Measurements from ENCODE around the gene TMC5. TPM values are rescaled to one million over a fixed set of nuclear protein-coding genes. Genes with fewer than 3 reads are reported as not detected.

Gene TMC5
- total and polyA plus RNA-seq, 2 of the 13 experiments (the other 11 are each of a cell fraction or from before 2014, with no cell fraction given): 0.09 to 0.41 TPM

DNA sequence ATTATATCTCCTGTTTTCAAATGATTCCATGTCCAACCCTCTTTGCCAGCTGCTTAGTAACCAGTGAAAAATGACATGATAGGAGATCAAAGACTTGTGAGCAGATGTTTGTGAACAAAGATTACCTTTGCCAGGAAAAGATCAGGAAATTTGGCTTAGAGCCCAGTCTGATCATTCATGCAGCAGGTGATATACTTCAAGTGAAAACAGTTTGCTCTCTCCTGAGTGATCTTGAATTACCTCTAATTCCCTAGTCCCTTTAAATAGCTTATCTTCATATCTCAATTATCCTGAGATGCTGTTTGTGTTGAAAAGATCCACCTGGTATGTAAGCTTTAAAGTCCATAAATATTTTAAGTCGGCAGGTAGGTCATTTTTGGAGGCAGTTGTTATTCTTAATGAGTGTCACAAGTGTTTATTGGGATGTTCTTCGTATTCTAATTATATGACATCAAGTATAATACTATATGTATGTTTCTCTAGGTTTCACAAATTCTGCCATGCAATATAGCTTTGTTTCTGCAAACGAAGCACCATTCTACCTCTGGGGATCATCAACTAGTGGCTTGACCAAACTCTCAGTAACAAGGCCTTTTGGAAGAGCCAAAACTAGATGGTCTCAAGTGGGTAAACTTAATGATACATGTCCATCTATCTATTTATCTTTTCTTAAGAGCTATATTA is 124.6 kb downstream of the TMC5 start (continued):
- TF ChIP-seq, protein P1, sequence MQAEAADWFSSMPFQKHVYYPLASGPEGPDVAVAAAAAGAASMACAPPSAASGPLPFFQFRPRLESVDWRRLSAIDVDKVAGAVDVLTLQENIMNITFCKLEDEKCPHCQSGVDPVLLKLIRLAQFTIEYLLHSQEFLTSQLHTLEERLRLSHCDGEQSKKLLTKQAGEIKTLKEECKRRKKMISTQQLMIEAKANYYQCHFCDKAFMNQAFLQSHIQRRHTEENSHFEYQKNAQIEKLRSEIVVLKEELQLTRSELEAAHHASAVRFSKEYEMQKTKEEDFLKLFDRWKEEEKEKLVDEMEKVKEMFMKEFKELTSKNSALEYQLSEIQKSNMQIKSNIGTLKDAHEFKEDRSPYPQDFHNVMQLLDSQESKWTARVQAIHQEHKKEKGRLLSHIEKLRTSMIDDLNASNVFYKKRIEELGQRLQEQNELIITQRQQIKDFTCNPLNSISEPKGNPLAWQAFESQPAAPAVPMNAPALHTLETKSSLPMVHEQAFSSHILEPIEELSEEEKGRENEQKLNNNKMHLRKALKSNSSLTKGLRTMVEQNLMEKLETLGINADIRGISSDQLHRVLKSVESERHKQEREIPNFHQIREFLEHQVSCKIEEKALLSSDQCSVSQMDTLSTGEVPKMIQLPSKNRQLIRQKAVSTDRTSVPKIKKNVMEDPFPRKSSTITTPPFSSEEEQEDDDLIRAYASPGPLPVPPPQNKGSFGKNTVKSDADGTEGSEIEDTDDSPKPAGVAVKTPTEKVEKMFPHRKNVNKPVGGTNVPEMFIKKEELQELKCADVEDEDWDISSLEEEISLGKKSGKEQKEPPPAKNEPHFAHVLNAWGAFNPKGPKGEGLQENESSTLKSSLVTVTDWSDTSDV (CRISPR knock-in tag; IDR thresholded peaks at IDR 0.05): no peak
- TF ChIP-seq DNMT3B (CRISPR knock-in tag; conservative IDR thresholded peaks at IDR 0.05) (peak; percentile 94), ZNF383 (CRISPR knock-in tag; IDR thresholded peaks at IDR 0.05; ENCODE audit: borderline replicate concordance) (no peak), ZNF746 (CRISPR knock-in tag; IDR thresholded peaks at IDR 0.05) (no peak), ZNF335 (CRISPR knock-in tag; IDR thresholded peaks at IDR 0.05) (peak; percentile 87; the same call in 1 of the 2 replicates), CENPX (CRISPR knock-in tag; IDR thresholded peaks at IDR 0.05) (no peak), ZNF160 (CRISPR knock-in tag; IDR thresholded peaks at IDR 0.05) (no peak), SAP130 (CRISPR knock-in tag; IDR thresholded peaks at IDR 0.05; ENCODE audit: low read depth) (peak; percentile 95), SRSF9 (IDR thresholded peaks at IDR 0.05; ENCODE audit: borderline replicate concordance, insufficient read depth, low read depth, low read length, poor library complexity, severe bottlenecking) (no peak), ZNF326 (CRISPR knock-in tag; IDR thresholded peaks at IDR 0.05; ENCODE audit: borderline replicate concordance) (no peak), ZFAT (CRISPR knock-in tag; conservative IDR thresholded peaks at IDR 0.05) (no peak), TCF12 (IDR thresholded peaks at IDR 0.05) (no peak), TCF12 (CRISPR knock-in tag; IDR thresholded peaks at IDR 0.05) (no peak; the same call in 1 of the 2 replicates)
- TF ChIP-seq, protein P2, sequence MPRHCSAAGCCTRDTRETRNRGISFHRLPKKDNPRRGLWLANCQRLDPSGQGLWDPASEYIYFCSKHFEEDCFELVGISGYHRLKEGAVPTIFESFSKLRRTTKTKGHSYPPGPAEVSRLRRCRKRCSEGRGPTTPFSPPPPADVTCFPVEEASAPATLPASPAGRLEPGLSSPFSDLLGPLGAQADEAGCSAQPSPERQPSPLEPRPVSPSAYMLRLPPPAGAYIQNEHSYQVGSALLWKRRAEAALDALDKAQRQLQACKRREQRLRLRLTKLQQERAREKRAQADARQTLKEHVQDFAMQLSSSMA (CRISPR knock-in tag; IDR thresholded peaks at IDR 0.05): no peak
- TF ChIP-seq, protein P3, sequence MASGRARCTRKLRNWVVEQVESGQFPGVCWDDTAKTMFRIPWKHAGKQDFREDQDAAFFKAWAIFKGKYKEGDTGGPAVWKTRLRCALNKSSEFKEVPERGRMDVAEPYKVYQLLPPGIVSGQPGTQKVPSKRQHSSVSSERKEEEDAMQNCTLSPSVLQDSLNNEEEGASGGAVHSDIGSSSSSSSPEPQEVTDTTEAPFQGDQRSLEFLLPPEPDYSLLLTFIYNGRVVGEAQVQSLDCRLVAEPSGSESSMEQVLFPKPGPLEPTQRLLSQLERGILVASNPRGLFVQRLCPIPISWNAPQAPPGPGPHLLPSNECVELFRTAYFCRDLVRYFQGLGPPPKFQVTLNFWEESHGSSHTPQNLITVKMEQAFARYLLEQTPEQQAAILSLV (CRISPR knock-in tag; IDR thresholded peaks at IDR 0.05; ENCODE audit: borderline replicate concordance): no peak
- TF ChIP-seq, protein P4, sequence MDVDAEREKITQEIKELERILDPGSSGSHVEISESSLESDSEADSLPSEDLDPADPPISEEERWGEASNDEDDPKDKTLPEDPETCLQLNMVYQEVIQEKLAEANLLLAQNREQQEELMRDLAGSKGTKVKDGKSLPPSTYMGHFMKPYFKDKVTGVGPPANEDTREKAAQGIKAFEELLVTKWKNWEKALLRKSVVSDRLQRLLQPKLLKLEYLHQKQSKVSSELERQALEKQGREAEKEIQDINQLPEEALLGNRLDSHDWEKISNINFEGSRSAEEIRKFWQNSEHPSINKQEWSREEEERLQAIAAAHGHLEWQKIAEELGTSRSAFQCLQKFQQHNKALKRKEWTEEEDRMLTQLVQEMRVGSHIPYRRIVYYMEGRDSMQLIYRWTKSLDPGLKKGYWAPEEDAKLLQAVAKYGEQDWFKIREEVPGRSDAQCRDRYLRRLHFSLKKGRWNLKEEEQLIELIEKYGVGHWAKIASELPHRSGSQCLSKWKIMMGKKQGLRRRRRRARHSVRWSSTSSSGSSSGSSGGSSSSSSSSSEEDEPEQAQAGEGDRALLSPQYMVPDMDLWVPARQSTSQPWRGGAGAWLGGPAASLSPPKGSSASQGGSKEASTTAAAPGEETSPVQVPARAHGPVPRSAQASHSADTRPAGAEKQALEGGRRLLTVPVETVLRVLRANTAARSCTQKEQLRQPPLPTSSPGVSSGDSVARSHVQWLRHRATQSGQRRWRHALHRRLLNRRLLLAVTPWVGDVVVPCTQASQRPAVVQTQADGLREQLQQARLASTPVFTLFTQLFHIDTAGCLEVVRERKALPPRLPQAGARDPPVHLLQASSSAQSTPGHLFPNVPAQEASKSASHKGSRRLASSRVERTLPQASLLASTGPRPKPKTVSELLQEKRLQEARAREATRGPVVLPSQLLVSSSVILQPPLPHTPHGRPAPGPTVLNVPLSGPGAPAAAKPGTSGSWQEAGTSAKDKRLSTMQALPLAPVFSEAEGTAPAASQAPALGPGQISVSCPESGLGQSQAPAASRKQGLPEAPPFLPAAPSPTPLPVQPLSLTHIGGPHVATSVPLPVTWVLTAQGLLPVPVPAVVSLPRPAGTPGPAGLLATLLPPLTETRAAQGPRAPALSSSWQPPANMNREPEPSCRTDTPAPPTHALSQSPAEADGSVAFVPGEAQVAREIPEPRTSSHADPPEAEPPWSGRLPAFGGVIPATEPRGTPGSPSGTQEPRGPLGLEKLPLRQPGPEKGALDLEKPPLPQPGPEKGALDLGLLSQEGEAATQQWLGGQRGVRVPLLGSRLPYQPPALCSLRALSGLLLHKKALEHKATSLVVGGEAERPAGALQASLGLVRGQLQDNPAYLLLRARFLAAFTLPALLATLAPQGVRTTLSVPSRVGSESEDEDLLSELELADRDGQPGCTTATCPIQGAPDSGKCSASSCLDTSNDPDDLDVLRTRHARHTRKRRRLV (CRISPR knock-in tag; IDR thresholded peaks at IDR 0.05): no peak
- TF ChIP-seq, protein P5, sequence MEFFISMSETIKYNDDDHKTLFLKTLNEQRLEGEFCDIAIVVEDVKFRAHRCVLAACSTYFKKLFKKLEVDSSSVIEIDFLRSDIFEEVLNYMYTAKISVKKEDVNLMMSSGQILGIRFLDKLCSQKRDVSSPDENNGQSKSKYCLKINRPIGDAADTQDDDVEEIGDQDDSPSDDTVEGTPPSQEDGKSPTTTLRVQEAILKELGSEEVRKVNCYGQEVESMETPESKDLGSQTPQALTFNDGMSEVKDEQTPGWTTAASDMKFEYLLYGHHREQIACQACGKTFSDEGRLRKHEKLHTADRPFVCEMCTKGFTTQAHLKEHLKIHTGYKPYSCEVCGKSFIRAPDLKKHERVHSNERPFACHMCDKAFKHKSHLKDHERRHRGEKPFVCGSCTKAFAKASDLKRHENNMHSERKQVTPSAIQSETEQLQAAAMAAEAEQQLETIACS (CRISPR knock-in tag; IDR thresholded peaks at IDR 0.05): no peak
